ENCODE data around the gene RCAN2.

GRCh38 chr6:46174904-46175303, 316.3 kb downstream of the RCAN2 start:
- TF ChIP-seq CTCF (conservative IDR thresholded peaks at IDR 0.05; ENCODE audit: low read depth in 2 of 2) (no peak), POLR2AphosphoS5 (IDR thresholded peaks at IDR 0.05; ENCODE audit: low read depth) (no peak), JUNB (IDR thresholded peaks at IDR 0.05; ENCODE audit: unreplicated experiment) (no peak), REST (IDR thresholded peaks at IDR 0.05; ENCODE audit: unreplicated experiment) (no peak), EZH2phosphoT487 (IDR thresholded peaks at IDR 0.05; ENCODE audit: unreplicated experiment) (no peak), EZH2 (IDR thresholded peaks at IDR 0.05; ENCODE audit: low read depth, unreplicated experiment) (no peak), STAT1 (IDR thresholded peaks at IDR 0.05; ENCODE audit: unreplicated experiment) (no peak), ZNF114 (CRISPR knock-in tag; IDR thresholded peaks at IDR 0.05) (no peak), ETS1 (IDR thresholded peaks at IDR 0.05) (no peak), CREB1 (CRISPR knock-in tag; IDR thresholded peaks at IDR 0.05; ENCODE audit: low read depth) (no peak), NANOG (IDR thresholded peaks at IDR 0.05; ENCODE audit: borderline replicate concordance) (no peak)
